ENCODE measurements around the gene HPSE2. TPM values are rescaled to one million over a fixed set of nuclear protein-coding genes. Genes with fewer than 3 reads are reported as not detected.
"Not testable (repeated sequence)": the region's sequence is repeated elsewhere in the genome, so short reads cannot be mapped to it uniquely, and the experiment has no call there.

Gene HPSE2
- polyA plus RNA-seq (2012; ENCODE audit: missing spikeins) = not detected

- DNase-seq (ENCODE audit: insufficient read length) (no peak), FAIRE-seq (no peak)
- TF ChIP-seq TAF1 (IDR thresholded peaks at IDR 0.05; ENCODE audit: borderline replicate concordance, low read depth, low read length) (no peak), POLR2AphosphoS5 (IDR thresholded peaks at IDR 0.05; ENCODE audit: low read depth, low read length) (no peak), POLR2A (IDR thresholded peaks at IDR 0.05; ENCODE audit: low read depth, low read length) (no peak)
These were observed at the start of gene HPSE2 for GRCh38 chr10:99235658-99236626. HPSE2 (minus strand) TSS chr10:99235852.

- FAIRE-seq = peak; percentile 86
- DNase-seq (ENCODE audit: insufficient read length) = no peak
- no peak for TF ChIP-seq TAF1 (IDR thresholded peaks at IDR 0.05; ENCODE audit: borderline replicate concordance, low read depth, low read length)
- no peak for TF ChIP-seq POLR2A (IDR thresholded peaks at IDR 0.05; ENCODE audit: low read depth, low read length)
- no peak for TF ChIP-seq POLR2AphosphoS5 (IDR thresholded peaks at IDR 0.05; ENCODE audit: low read depth, low read length)
These were observed 44.8 kb upstream of the HPSE2 start for GRCh38 chr10:99280472-99280871.

- DNase-seq (ENCODE audit: insufficient read length) (no peak), FAIRE-seq (no peak)
- TF ChIP-seq POLR2AphosphoS5 (IDR thresholded peaks at IDR 0.05; ENCODE audit: low read depth, low read length) (no peak), TAF1 (IDR thresholded peaks at IDR 0.05; ENCODE audit: borderline replicate concordance, low read depth, low read length) (no peak), POLR2A (IDR thresholded peaks at IDR 0.05; ENCODE audit: low read depth, low read length) (no peak)
These were observed 44.0 kb upstream of the HPSE2 start for GRCh38 chr10:99279626-99280111.

GRCh38 chr10:99276848-99277486 lies 41.3 kb upstream of the HPSE2 start:
- TF ChIP-seq TAF1 (IDR thresholded peaks at IDR 0.05; ENCODE audit: borderline replicate concordance, low read depth, low read length) (no peak), POLR2A (IDR thresholded peaks at IDR 0.05; ENCODE audit: low read depth, low read length) (no peak), POLR2AphosphoS5 (IDR thresholded peaks at IDR 0.05; ENCODE audit: low read depth, low read length) (no peak)
- peak; percentile 56 for FAIRE-seq
- DNase-seq (ENCODE audit: insufficient read length) = no peak

GRCh38 chr10:99266383-99266782 lies 30.7 kb upstream of the HPSE2 start:
- FAIRE-seq (no peak), DNase-seq (ENCODE audit: insufficient read length) (no peak)
- TF ChIP-seq TAF1 (IDR thresholded peaks at IDR 0.05; ENCODE audit: borderline replicate concordance, low read depth, low read length) (no peak), POLR2AphosphoS5 (IDR thresholded peaks at IDR 0.05; ENCODE audit: low read depth, low read length) (no peak), POLR2A (IDR thresholded peaks at IDR 0.05; ENCODE audit: low read depth, low read length) (no peak)

GRCh38 chr10:99248824-99249223 lies 13.2 kb upstream of the HPSE2 start:
- DNase-seq (ENCODE audit: insufficient read length) (no peak), FAIRE-seq (no peak)
- TF ChIP-seq POLR2A (IDR thresholded peaks at IDR 0.05; ENCODE audit: low read depth, low read length) (no peak), TAF1 (IDR thresholded peaks at IDR 0.05; ENCODE audit: borderline replicate concordance, low read depth, low read length) (no peak), POLR2AphosphoS5 (IDR thresholded peaks at IDR 0.05; ENCODE audit: low read depth, low read length) (no peak)

- FAIRE-seq; DNase-seq (ENCODE audit: insufficient read length): not testable (repeated sequence)
These were observed 12.2 kb upstream of the HPSE2 start for GRCh38 chr10:99247893-99248292.

GRCh38 chr10:99236627-99237309 lies 1.1 kb upstream of the HPSE2 start:
- TF ChIP-seq POLR2AphosphoS5 (IDR thresholded peaks at IDR 0.05; ENCODE audit: low read depth, low read length) (no peak), POLR2A (IDR thresholded peaks at IDR 0.05; ENCODE audit: low read depth, low read length) (no peak), TAF1 (IDR thresholded peaks at IDR 0.05; ENCODE audit: borderline replicate concordance, low read depth, low read length) (no peak)
- no peak for DNase-seq (ENCODE audit: insufficient read length)
- FAIRE-seq = no peak

GRCh38 chr10:99234791-99235657 lies 628 bp downstream of the HPSE2 start:
- no peak for DNase-seq (ENCODE audit: insufficient read length)
- no peak for FAIRE-seq
- TF ChIP-seq POLR2A (IDR thresholded peaks at IDR 0.05; ENCODE audit: low read depth, low read length) = no peak
- TF ChIP-seq POLR2AphosphoS5 (IDR thresholded peaks at IDR 0.05; ENCODE audit: low read depth, low read length) = no peak
- no peak for TF ChIP-seq TAF1 (IDR thresholded peaks at IDR 0.05; ENCODE audit: borderline replicate concordance, low read depth, low read length)

- DNase-seq (ENCODE audit: insufficient read length) (peak; percentile 78), FAIRE-seq (peak; percentile 95)
- TF ChIP-seq TAF1 (IDR thresholded peaks at IDR 0.05; ENCODE audit: borderline replicate concordance, low read depth, low read length) = no peak
- no peak for TF ChIP-seq POLR2A (IDR thresholded peaks at IDR 0.05; ENCODE audit: low read depth, low read length)
- no peak for TF ChIP-seq POLR2AphosphoS5 (IDR thresholded peaks at IDR 0.05; ENCODE audit: low read depth, low read length)
These were observed 1.4 kb downstream of the HPSE2 start for GRCh38 chr10:99234041-99234790.
